Prostate gland (tissue), 2 donors: ENCODE measurements around the gene POU3F1.

Experiments
- CTCF ChIP-seq, 4 experiments: fragments of 200-600 bp in 2 of 4; fragments of 450-650 bp in 2 of 4; sonication (generic) in 2 of 4; IDR thresholded peaks; 1 replicate in 3 of 4; 2 replicates in 1 of 4; pipeline ENCODE4 v1.5.1; 2016 to 2019; ENCODE audit warnings: antibody characterized with exemption in 4 of 4, mild to moderate bottlenecking in 2 of 4, moderate library complexity in 2 of 4
- POLR2AphosphoS5 ChIP-seq: sonication (generic); formaldehyde crosslinking; IDR thresholded peaks from one replicate; pipeline ENCODE4 v1.6.1; 2017; ENCODE audit warnings: antibody characterized with exemption

- TF ChIP-seq POLR2AphosphoS5 (no peak), CTCF (IDR thresholded peaks at IDR 0.05) (no peak)
Measured at GRCh38 chr1:38038861-38039260, 7.7 kb downstream of the POU3F1 start.
